ENCODE results near the gene POMT2.

DNA sequence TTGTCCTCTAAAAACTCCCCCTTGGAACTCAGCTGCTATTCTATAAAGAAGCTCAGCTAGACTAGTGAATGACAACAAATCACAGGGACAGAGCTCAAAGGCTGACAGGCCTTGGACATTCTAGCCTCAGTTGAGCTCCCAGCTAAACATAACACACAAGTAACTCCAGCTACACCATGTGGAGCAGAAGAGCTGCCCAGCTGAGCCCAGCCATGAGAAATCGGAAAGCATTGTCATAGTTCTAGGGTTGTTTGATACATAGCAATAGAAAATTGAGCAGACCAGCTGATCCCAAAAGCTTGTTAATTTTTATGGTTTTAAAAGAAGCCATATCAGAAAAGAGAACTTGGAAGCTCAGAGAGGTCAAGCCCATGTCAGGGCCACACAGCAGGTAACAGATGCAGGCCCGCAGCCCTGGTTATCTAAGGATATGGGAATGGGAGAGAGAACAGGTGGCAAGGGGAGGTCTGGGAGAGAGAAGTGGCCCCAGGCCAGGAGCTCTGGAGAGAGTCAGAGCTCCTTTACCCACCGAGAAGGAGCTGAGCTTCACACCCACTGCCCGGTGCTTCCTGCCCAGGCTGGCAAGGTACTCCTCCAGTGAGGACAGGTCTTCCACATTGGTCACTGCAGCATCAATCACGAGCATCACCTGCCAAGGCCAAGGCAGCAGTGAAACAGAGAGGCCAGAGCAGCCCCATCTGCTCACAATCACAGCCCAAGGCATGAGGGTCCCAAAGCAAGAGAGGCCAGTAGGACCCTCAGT, 52.6 kb downstream of the POMT2 start:
- TF ChIP-seq, protein P1, sequence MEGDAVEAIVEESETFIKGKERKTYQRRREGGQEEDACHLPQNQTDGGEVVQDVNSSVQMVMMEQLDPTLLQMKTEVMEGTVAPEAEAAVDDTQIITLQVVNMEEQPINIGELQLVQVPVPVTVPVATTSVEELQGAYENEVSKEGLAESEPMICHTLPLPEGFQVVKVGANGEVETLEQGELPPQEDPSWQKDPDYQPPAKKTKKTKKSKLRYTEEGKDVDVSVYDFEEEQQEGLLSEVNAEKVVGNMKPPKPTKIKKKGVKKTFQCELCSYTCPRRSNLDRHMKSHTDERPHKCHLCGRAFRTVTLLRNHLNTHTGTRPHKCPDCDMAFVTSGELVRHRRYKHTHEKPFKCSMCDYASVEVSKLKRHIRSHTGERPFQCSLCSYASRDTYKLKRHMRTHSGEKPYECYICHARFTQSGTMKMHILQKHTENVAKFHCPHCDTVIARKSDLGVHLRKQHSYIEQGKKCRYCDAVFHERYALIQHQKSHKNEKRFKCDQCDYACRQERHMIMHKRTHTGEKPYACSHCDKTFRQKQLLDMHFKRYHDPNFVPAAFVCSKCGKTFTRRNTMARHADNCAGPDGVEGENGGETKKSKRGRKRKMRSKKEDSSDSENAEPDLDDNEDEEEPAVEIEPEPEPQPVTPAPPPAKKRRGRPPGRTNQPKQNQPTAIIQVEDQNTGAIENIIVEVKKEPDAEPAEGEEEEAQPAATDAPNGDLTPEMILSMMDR (IDR thresholded peaks at IDR 0.05), result no peak
- TF ChIP-seq POLR2AphosphoS5 (IDR thresholded peaks at IDR 0.05), result no peak
